Calu3 (cell line): ENCODE measurements around the gene MYH6. TPM values are rescaled to one million over a fixed set of nuclear protein-coding genes. Genes with fewer than 3 reads are reported as not detected.

Source experiments
- BruUV-seq: library from RNA; stranded (reverse); fragments of 400-500 nt; replicated peaks from 2 replicates; lab custom pipeline; 2021; lab: Mats Ljungman, UMichigan
- CTCF ChIA-PET: fragments of 300-600 bp; sonication (Branson Sonifier 250); formaldehyde crosslinking; loops from one replicate; lab custom pipeline; 2022; ENCODE audit warnings: antibody characterized with exemption; lab: Charles Lee
- DNase-seq: peaks from one replicate; pipeline ENCODE4 v3.0.0; 2022
- H3K27ac Mint-ChIP-seq: one replicate; pipeline ENCODE4 v1.8.0; 2022; ENCODE audit warnings: mixed read lengths; ENCODE audit not compliant: unreplicated experiment
- H3K27me3 Mint-ChIP-seq: one replicate; pipeline ENCODE4 v1.8.0; 2022; ENCODE audit warnings: mixed read lengths; ENCODE audit not compliant: unreplicated experiment
- H3K36me3 Mint-ChIP-seq: one replicate; pipeline ENCODE4 v1.8.0; 2022; ENCODE audit warnings: mild to moderate bottlenecking, moderate library complexity, mixed read lengths; ENCODE audit not compliant: insufficient read depth, unreplicated experiment
- H3K4me1 Mint-ChIP-seq: one replicate; pipeline ENCODE4 v1.8.0; 2022; ENCODE audit warnings: mild to moderate bottlenecking, low read depth, mixed read lengths; ENCODE audit not compliant: unreplicated experiment
- H3K4me3 Mint-ChIP-seq: one replicate; pipeline ENCODE4 v1.8.0; 2022; ENCODE audit warnings: mild to moderate bottlenecking, low read depth, moderate library complexity, mixed read lengths; ENCODE audit not compliant: unreplicated experiment
- H3K9me3 Mint-ChIP-seq: one replicate; pipeline ENCODE4 v1.8.0; 2022; ENCODE audit warnings: low read depth, mixed read lengths; ENCODE audit not compliant: unreplicated experiment
- intact Hi-C: fragments of 100-400 bp; cut with micrococcal nuclease; formaldehyde crosslinking; loops from one replicate; pipeline ENCODE4 v1.10.0; 2022; ENCODE audit not compliant: unreplicated experiment
- total RNA-seq: library from RNA; stranded (reverse); gene quantifications from 2 replicates; pipeline ENCODE4 v1.2.3, GENCODE V29; 2022
- TF ChIP-seq, protein P1 (sequence below): fragments of 200-600 bp; IDR thresholded peaks from one replicate; pipeline ENCODE4 v1.8.0; 2022; ENCODE audit warnings: antibody characterized with exemption; ENCODE audit not compliant: unreplicated experiment

Gene MYH6
- total RNA-seq, 1 experiment from 2014 or later: not detected

DNA sequence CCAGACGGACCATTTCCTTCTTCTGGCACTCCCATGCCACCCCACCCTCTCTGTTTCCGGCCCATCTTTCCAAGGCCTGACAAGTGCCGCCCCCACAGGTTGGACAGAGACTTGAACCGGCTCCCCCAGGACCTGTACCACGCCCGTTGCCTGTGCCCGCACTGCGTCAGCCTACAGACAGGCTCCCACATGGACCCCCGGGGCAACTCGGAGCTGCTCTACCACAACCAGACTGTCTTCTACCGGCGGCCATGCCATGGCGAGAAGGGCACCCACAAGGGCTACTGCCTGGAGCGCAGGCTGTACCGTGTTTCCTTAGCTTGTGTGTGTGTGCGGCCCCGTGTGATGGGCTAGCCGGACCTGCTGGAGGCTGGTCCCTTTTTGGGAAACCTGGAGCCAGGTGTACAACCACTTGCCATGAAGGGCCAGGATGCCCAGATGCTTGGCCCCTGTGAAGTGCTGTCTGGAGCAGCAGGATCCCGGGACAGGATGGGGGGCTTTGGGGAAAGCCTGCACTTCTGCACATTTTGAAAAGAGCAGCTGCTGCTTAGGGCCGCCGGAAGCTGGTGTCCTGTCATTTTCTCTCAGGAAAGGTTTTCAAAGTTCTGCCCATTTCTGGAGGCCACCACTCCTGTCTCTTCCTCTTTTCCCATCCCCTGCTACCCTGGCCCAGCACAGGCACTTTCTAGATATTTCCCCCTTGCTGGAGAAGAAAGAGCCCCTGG is 32.4 kb downstream of the MYH6 start:
- Mint-ChIP-seq H3K4me1 (no peaks in the 10 kb centered on the region), H3K36me3 (no peaks in the 10 kb centered on the region), H3K9me3 (no peaks in the 10 kb centered on the region), H3K27me3 (peaks cover 95% of the 10 kb centered on the region), H3K27ac (no peak overlapping the region), H3K4me3 (no peak overlapping the region)
- intact Hi-C loops: no loop called here
- no TSS peak for BruUV-seq
- CTCF ChIA-PET: interaction anchor here (0.7 to 0.8 kb wide), 2 partner anchors 12 to 46 kb away, joined by 3 read pairs; no protein-coding TSS in a partner anchor
- DNase-seq: no peak
- TF ChIP-seq, protein P1, sequence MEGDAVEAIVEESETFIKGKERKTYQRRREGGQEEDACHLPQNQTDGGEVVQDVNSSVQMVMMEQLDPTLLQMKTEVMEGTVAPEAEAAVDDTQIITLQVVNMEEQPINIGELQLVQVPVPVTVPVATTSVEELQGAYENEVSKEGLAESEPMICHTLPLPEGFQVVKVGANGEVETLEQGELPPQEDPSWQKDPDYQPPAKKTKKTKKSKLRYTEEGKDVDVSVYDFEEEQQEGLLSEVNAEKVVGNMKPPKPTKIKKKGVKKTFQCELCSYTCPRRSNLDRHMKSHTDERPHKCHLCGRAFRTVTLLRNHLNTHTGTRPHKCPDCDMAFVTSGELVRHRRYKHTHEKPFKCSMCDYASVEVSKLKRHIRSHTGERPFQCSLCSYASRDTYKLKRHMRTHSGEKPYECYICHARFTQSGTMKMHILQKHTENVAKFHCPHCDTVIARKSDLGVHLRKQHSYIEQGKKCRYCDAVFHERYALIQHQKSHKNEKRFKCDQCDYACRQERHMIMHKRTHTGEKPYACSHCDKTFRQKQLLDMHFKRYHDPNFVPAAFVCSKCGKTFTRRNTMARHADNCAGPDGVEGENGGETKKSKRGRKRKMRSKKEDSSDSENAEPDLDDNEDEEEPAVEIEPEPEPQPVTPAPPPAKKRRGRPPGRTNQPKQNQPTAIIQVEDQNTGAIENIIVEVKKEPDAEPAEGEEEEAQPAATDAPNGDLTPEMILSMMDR: no peak

DNA sequence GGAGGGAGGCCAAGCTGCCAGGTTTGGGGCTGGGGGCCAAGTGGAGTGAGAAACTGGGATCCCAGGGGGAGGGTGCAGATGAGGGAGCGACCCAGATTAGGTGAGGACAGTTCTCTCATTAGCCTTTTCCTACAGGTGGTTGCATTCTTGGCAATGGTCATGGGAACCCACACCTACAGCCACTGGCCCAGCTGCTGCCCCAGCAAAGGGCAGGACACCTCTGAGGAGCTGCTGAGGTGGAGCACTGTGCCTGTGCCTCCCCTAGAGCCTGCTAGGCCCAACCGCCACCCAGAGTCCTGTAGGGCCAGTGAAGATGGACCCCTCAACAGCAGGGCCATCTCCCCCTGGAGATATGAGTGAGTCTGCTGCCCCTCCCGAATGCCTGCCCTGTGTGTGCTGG is 35.0 kb downstream of the MYH6 start:
- DNase-seq: no peak
- peaks cover 90% of the 10 kb centered on the region for H3K27me3 Mint-ChIP-seq
- CTCF ChIA-PET: interaction anchor here (0.7 kb wide), 1 partner anchor 458 kb away, joined by 4 read pairs; no protein-coding TSS in a partner anchor
- intact Hi-C loops: no loop called here
- no peaks in the 10 kb centered on the region for H3K4me1 Mint-ChIP-seq
- H3K27ac Mint-ChIP-seq: no peak overlapping the region
- TF ChIP-seq, protein P1: no peak
- BruUV-seq: no TSS peak
- no peaks in the 10 kb centered on the region for H3K9me3 Mint-ChIP-seq
- H3K4me3 Mint-ChIP-seq: no peak overlapping the region
- H3K36me3 Mint-ChIP-seq: no peaks in the 10 kb centered on the region

DNA sequence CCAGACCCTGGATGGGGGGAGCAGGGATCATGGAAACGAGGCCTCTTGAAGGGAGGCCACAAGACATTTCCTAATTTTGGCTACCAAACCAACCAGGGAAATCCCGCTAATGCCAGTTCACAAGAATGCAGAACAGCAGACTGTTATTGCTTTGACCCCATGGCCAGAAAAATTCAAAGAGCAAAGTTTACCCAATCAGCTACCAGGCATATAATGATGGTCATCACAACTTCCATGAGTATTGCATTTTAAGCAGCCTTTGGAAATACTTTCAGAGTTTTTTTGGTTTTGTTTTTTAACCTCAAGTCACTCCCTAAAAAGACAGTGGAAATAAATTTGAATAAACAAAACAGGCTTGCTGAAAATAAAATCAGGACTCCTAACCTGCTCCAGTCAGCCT is 35.6 kb downstream of the MYH6 start, which contains the start of gene IL25:
Gene IL25 (plus strand): TSS at position 301 of the 400 bp plus-strand sequence.
- Mint-ChIP-seq H3K36me3 (no peaks in the 10 kb centered on the region), H3K4me3 (no peak within 1 kb of the TSS), H3K4me1 (no peaks in the 10 kb centered on the region), H3K9me3 (no peaks in the 10 kb centered on the region), H3K27me3 (peaks cover 90% of the 10 kb centered on the region), H3K27ac (no peak within 1 kb of the TSS)
- CTCF ChIA-PET: no interaction called here
- TF ChIP-seq, protein P1: no peak
- BruUV-seq: no TSS peak
- no peak for DNase-seq
- intact Hi-C loops: no loop called here

DNA sequence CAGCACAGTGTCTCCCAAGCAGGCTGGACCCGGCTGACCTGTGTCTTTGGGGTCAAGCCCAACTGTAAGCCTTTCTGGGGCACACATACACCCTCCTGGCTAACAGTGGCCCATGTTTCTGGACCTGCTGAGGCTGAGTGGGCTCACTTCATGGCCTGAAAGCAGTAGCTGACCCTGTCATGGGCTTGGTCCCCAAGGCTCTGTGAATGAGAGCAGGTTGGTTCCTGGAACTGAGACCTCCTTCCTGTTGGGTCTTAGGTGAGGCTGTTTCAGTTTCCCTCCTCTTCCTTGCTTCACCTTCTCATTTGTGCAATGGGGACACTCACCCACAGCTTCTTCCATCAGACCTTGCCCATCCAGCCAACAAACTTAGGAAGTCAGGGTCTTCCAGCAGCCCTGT is 36.2 kb downstream of the MYH6 start:
- no TSS peak for BruUV-seq
- intact Hi-C loops: no loop called here
- Mint-ChIP-seq H3K9me3 (no peaks in the 10 kb centered on the region), H3K27ac (no peak overlapping the region), H3K36me3 (no peaks in the 10 kb centered on the region), H3K4me1 (no peaks in the 10 kb centered on the region), H3K27me3 (peaks cover 90% of the 10 kb centered on the region), H3K4me3 (no peak overlapping the region)
- DNase-seq: no peak
- TF ChIP-seq, protein P1: no peak
- CTCF ChIA-PET: no interaction called here
